ENCODE data around the gene CMTM4. TPM values are rescaled to one million over a fixed set of nuclear protein-coding genes. Genes with fewer than 3 reads are reported as not detected.

Gene CMTM4
- total and polyA plus RNA-seq, 4 experiments from 2014 or later = 0.21 to 2.2 (median 2.0) TPM; not detected in 1

- no peak for DNase-seq
- Mint-ChIP-seq H3K9me3 (no peaks in the 10 kb centered on the region), H3K4me1 (peaks cover 13 to 23% (median 19%) of the 10 kb centered on the region in 4 donors), H3K27me3 (no peaks in the 10 kb centered on the region), H3K36me3 (no peaks in the 10 kb centered on the region), H3K4me3 (peak overlapping the region in 1 of 8 donors; percentile 62), H3K27ac (peak overlapping the region in 2 of 7 donors; percentile 36 to 69)
- no peaks in the 10 kb centered on the region for H3K27me3 ChIP-seq (ENCODE audit: insufficient read depth, low read length)
- intact Hi-C loops (cut with micrococcal nuclease) = loop anchor here (2.0 to 5.0 kb wide), 2 partner anchors 25 to 36 kb away; partner anchors contain the start of genes CKLF and TK2
- CTCF ChIA-PET (ENCODE audit: partially characterized antibody) = interaction anchor here (1.5 to 3.1 kb wide), 5 partner anchors 16 to 112 kb away, joined by 5 to 57 read pairs (median 34); no protein-coding TSS in a partner anchor
- no peak overlapping the region for H3K27ac ChIP-seq (ENCODE audit: low read depth, low read length)
- no peaks in the 10 kb centered on the region for H3K36me3 ChIP-seq (ENCODE audit: insufficient read depth, low read length)
- POLR2A ChIA-PET (ENCODE audit: partially characterized antibody) = no interaction called here
- H3K4me3 ChIP-seq (ENCODE audit: low read length in 2 of 2) = no peak overlapping the region
- H3K4me1 ChIP-seq (ENCODE audit: insufficient read depth, low read length) = peaks cover 20% of the 10 kb centered on the region
- H3K9me3 ChIP-seq (ENCODE audit: control insufficient read depth in 1 of 2, low read length in 2 of 2) = no peaks in the 10 kb centered on the region
Measured at GRCh38 chr16:66587881-66588600, 108.5 kb downstream of the CMTM4 start.

GRCh38 chr16:66585481-66586239 lies 110.9 kb downstream of the CMTM4 start:
- Histone ChIP-seq H3K9me3 (ENCODE audit: control insufficient read depth in 1 of 2, low read length in 2 of 2) (no peaks in the 10 kb centered on the region), H3K4me3 (ENCODE audit: low read length in 2 of 2) (no peak overlapping the region), H3K4me1 (ENCODE audit: insufficient read depth, low read length) (peaks cover 17% of the 10 kb centered on the region), H3K27ac (ENCODE audit: low read depth, low read length) (no peak overlapping the region), H3K27me3 (ENCODE audit: insufficient read depth, low read length) (no peaks in the 10 kb centered on the region), H3K36me3 (ENCODE audit: insufficient read depth, low read length) (no peaks in the 10 kb centered on the region)
- POLR2A ChIA-PET (ENCODE audit: partially characterized antibody) = interaction anchor here (1.2 kb wide), 1 partner anchor 18 kb away, joined by 4 read pairs; no protein-coding TSS in a partner anchor
- CTCF ChIA-PET (ENCODE audit: partially characterized antibody) = interaction anchor here (1.0 to 1.7 kb wide), 2 partner anchors 11 to 179 kb away, joined by 4 read pairs; no protein-coding TSS in a partner anchor
- no peak overlapping the region for H3K4me3 Mint-ChIP-seq
- H3K9me3 Mint-ChIP-seq = no peaks in the 10 kb centered on the region
- H3K36me3 Mint-ChIP-seq = no peaks in the 10 kb centered on the region
- intact Hi-C loops (cut with micrococcal nuclease) = loop anchor here (5.0 kb wide), 1 partner anchor 33 kb away; the partner anchor contains the start of genes CKLF and TK2
- H3K4me1 Mint-ChIP-seq = peaks cover 13 to 21% (median 16%) of the 10 kb centered on the region in 4 donors
- H3K27me3 Mint-ChIP-seq = peaks cover 0 to 2% of the 10 kb centered on the region in 2 donors
- peak overlapping the region in 3 of 7 donors; percentile 32 to 47 (median 41) for H3K27ac Mint-ChIP-seq
- DNase-seq = no peak

GRCh38 chr16:66581246-66581952 lies 115.1 kb downstream of the CMTM4 start:
- no peaks in the 10 kb centered on the region for H3K9me3 Mint-ChIP-seq
- Histone ChIP-seq H3K4me1 (ENCODE audit: insufficient read depth, low read length) (peaks cover 5% of the 10 kb centered on the region), H3K9me3 (ENCODE audit: control insufficient read depth in 1 of 2, low read length in 2 of 2) (no peaks in the 10 kb centered on the region), H3K4me3 (ENCODE audit: low read length in 2 of 2) (no peak overlapping the region), H3K27me3 (ENCODE audit: insufficient read depth, low read length) (peaks cover 3% of the 10 kb centered on the region), H3K27ac (ENCODE audit: low read depth, low read length) (no peak overlapping the region), H3K36me3 (ENCODE audit: insufficient read depth, low read length) (no peaks in the 10 kb centered on the region)
- peak overlapping the region in 1 of 7 donors; percentile 34 for H3K27ac Mint-ChIP-seq
- DNase-seq = no peak
- H3K27me3 Mint-ChIP-seq = peaks cover 2 to 6% of the 10 kb centered on the region in 2 donors
- ChIA-PET CTCF (ENCODE audit: partially characterized antibody) (interaction anchor here (1.2 to 2.6 kb wide), 2 partner anchors 11 to 18 kb away, joined by 3 to 6 read pairs; no protein-coding TSS in a partner anchor), POLR2A (ENCODE audit: partially characterized antibody) (interaction anchor here (0.9 to 1.7 kb wide), 3 partner anchors 9 to 29 kb away, joined by 3 to 5 read pairs (median 3); partner anchors contain the start of genes CKLF and CMTM3)
- H3K4me3 Mint-ChIP-seq = no peak overlapping the region
- intact Hi-C loops (cut with micrococcal nuclease) = no loop called here
- H3K4me1 Mint-ChIP-seq = peaks cover 4 to 17% (median 10%) of the 10 kb centered on the region in 4 donors
- no peaks in the 10 kb centered on the region for H3K36me3 Mint-ChIP-seq

GRCh38 chr16:66580605-66581209 lies 115.8 kb downstream of the CMTM4 start:
- intact Hi-C loops (cut with micrococcal nuclease) = no loop called here
- CTCF ChIA-PET (ENCODE audit: partially characterized antibody) = interaction anchor here (1.0 to 2.5 kb wide), 4 partner anchors 9 to 65 kb away, joined by 3 to 12 read pairs (median 3); partner anchors contain the start of gene CMTM3
- POLR2A ChIA-PET (ENCODE audit: partially characterized antibody) = interaction anchor here (0.9 to 2.4 kb wide), 4 partner anchors 23 to 28 kb away, joined by 3 to 13 read pairs (median 7); partner anchors contain the start of genes CKLF and CMTM3
- H3K27ac Mint-ChIP-seq = no peak overlapping the region
- Histone ChIP-seq H3K4me3 (ENCODE audit: low read length in 2 of 2) (no peak overlapping the region), H3K36me3 (ENCODE audit: insufficient read depth, low read length) (no peaks in the 10 kb centered on the region), H3K4me1 (ENCODE audit: insufficient read depth, low read length) (peaks cover 5% of the 10 kb centered on the region), H3K27me3 (ENCODE audit: insufficient read depth, low read length) (peaks cover 3% of the 10 kb centered on the region), H3K9me3 (ENCODE audit: control insufficient read depth in 1 of 2, low read length in 2 of 2) (no peaks in the 10 kb centered on the region), H3K27ac (ENCODE audit: low read depth, low read length) (no peak overlapping the region)
- H3K27me3 Mint-ChIP-seq = peaks cover 2 to 6% of the 10 kb centered on the region in 2 donors
- no peaks in the 10 kb centered on the region for H3K9me3 Mint-ChIP-seq
- no peaks in the 10 kb centered on the region for H3K36me3 Mint-ChIP-seq
- no peak for DNase-seq
- H3K4me1 Mint-ChIP-seq = peaks cover 4 to 17% (median 9%) of the 10 kb centered on the region in 4 donors
- peak overlapping the region in 2 of 8 donors; percentile 1 to 4 for H3K4me3 Mint-ChIP-seq

GRCh38 chr16:66578651-66579531 lies 117.7 kb downstream of the CMTM4 start, which contains the start of gene CMTM2:
TSS of gene CMTM2 (plus strand) at chr16:66579463. CDS start at chr16:66579608, 145 bp downstream.
- peak within 1 kb of the TSS; percentile 5 to 47 for H3K4me3 ChIP-seq (ENCODE audit: low read length in 2 of 2)
- H3K36me3 ChIP-seq (ENCODE audit: insufficient read depth, low read length) = no peaks in the 10 kb centered on the region
- Mint-ChIP-seq H3K4me3 (peak within 1 kb of the TSS; percentile 66 to 80 (median 72)), H3K4me1 (peaks cover 4 to 17% (median 9%) of the 10 kb centered on the region in 4 donors), H3K27me3 (peaks cover 2 to 6% of the 10 kb centered on the region in 2 donors), H3K36me3 (no peaks in the 10 kb centered on the region), H3K27ac (peak within 1 kb of the TSS in 1 of 7 donors; percentile 41), H3K9me3 (no peaks in the 10 kb centered on the region)
- intact Hi-C loops (cut with micrococcal nuclease) = no loop called here
- H3K27ac ChIP-seq (ENCODE audit: low read depth, low read length) = no peak within 1 kb of the TSS
- peak in 2 of 5 donors; percentile 21 for DNase-seq
- ChIA-PET CTCF (ENCODE audit: partially characterized antibody) (interaction anchor here (0.8 to 2.5 kb wide), 11 partner anchors 8 to 172 kb away, joined by 3 to 12 read pairs (median 4); no protein-coding TSS in a partner anchor), POLR2A (ENCODE audit: partially characterized antibody) (interaction anchor here (0.8 to 2.4 kb wide), 9 partner anchors 11 to 301 kb away, joined by 3 to 13 read pairs (median 5); partner anchors contain the start of genes CKLF, CMTM3 and PDP2)
- H3K4me1 ChIP-seq (ENCODE audit: insufficient read depth, low read length) = peaks cover 5% of the 10 kb centered on the region
- H3K27me3 ChIP-seq (ENCODE audit: insufficient read depth, low read length) = peaks cover 3% of the 10 kb centered on the region
- no peaks in the 10 kb centered on the region for H3K9me3 ChIP-seq (ENCODE audit: control insufficient read depth in 1 of 2, low read length in 2 of 2)
